ENCODE results near the gene HS1BP3.

DNA sequence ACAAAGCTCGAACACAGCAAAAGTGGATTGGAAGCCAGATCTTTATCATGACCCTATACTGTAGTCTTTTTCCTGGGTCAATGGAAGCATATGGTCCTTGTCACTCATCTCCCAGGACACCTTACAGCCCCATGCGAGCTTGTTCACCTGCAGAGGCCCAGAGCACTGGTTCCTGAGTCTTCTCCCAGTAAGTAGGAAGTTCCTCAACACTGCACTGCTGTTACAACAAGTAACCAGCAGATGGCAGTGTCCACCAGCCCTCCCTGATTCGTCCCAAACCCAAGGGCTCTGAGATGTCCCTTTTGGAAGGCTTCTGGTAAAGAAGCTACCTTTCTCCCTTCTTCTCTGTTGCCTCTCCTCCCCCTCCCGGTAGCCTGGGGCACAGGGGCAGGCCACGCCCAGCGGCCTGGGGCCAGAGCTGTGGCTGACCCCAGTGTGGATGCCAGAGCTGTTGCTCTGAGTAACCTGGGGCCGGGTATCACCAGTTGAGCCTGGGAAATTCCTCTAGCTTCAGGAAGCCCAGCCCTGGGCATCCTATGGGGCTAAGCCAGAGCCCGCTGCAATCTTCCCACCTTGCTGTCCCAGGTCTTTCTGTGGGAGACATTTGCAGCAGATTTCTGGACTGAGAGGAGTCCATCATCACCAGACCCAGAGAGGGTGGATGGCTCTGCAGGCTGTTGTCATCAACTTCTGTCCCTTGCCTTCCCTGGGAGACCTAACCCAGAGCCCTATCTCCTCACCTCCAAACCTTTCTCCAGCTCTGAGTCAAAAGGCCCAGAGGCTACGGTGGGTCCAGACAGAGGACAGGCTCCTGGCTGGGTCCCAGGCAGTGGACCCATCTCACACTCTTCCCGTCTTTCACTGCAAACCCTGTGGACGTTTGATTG is 10.8 kb upstream of the HS1BP3 start:
- peak; percentile 65 to 91 (median 89) for TF ChIP-seq CTCF (IDR thresholded peaks at IDR 0.05)
- TF ChIP-seq POLR2A (IDR thresholded peaks at IDR 0.05): no peak
